Mucosa of stomach (tissue), 1 donor: ENCODE measurements around the gene CD177.

Source experiments
- H3K27me3 ChIP-seq: one replicate; pipeline ENCODE4 v1.7.0; 2013; ENCODE audit warnings: mild to moderate bottlenecking, low read length; ENCODE audit not compliant: control insufficient read depth, insufficient read depth
- H3K36me3 ChIP-seq: one replicate; pipeline ENCODE4 v1.7.0; 2013; ENCODE audit warnings: low read length; ENCODE audit not compliant: control insufficient read depth, insufficient read depth
- H3K4me1 ChIP-seq: one replicate; pipeline ENCODE4 v1.7.0; 2013; ENCODE audit warnings: mild to moderate bottlenecking, low read length; ENCODE audit not compliant: control insufficient read depth, insufficient read depth
- H3K4me3 ChIP-seq: one replicate; pipeline ENCODE4 v1.7.0; 2013; ENCODE audit warnings: low read length
- H3K9ac ChIP-seq: one replicate; pipeline ENCODE4 v1.7.0; 2013; ENCODE audit warnings: mild to moderate bottlenecking, low read length, moderate library complexity
- H3K9me3 ChIP-seq: one replicate; pipeline ENCODE4 v1.7.0; 2013; ENCODE audit warnings: mild to moderate bottlenecking, low read length, moderate library complexity; ENCODE audit not compliant: control insufficient read depth
- donor health status: Pancreatic carcinoma.

The CD177 gene

GRCh38 chr19:43353606-43354304 lies at the start of gene CD177:
CD177 (plus strand) TSS chr19:43353686; CDS start chr19:43353715, 29 bp downstream.
- no peak within 1 kb of the TSS for H3K4me3 ChIP-seq
- no peaks in the 10 kb centered on the region for H3K4me1 ChIP-seq
- H3K9me3 ChIP-seq: no peaks in the 10 kb centered on the region
- no peaks in the 10 kb centered on the region for H3K36me3 ChIP-seq
- H3K27me3 ChIP-seq: peaks cover 7% of the 10 kb centered on the region
- no peak within 1 kb of the TSS for H3K9ac ChIP-seq

- H3K27me3 ChIP-seq: no peaks in the 10 kb centered on the region
- no peaks in the 10 kb centered on the region for H3K9me3 ChIP-seq
- no peak overlapping the region for H3K4me3 ChIP-seq
- no peaks in the 10 kb centered on the region for H3K4me1 ChIP-seq
- no peak overlapping the region for H3K9ac ChIP-seq
- H3K36me3 ChIP-seq: no peaks in the 10 kb centered on the region
Measured at GRCh38 chr19:43305642-43306041, 47.8 kb upstream of the CD177 start.

DNA sequence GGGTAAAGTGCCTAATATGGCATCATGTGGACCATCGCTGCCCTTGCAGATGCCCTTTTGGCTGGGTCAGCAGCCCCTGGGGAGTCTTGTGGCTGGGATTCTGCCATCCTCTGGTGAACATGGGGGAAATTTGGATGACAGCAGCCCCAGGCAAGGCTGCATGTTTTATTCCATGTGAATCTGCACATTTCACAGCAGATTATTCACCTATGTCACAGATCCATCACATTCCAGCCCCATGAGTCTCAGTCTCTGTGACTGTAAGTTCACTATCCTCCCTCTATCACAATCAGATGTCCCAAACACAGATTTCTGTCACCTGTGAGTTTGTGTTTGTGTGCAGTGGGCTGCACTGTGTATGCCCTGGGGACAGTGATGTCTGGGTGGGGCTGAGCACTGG lies 47.4 kb upstream of the CD177 start:
- Histone ChIP-seq H3K9me3 (no peaks in the 10 kb centered on the region), H3K9ac (no peak overlapping the region), H3K27me3 (no peaks in the 10 kb centered on the region), H3K36me3 (no peaks in the 10 kb centered on the region), H3K4me1 (no peaks in the 10 kb centered on the region), H3K4me3 (no peak overlapping the region)

- Histone ChIP-seq H3K4me3 (no peak overlapping the region), H3K36me3 (no peaks in the 10 kb centered on the region), H3K9ac (no peak overlapping the region), H3K4me1 (no peaks in the 10 kb centered on the region), H3K9me3 (no peaks in the 10 kb centered on the region), H3K27me3 (no peaks in the 10 kb centered on the region)
Measured at GRCh38 chr19:43308244-43308815, 45.2 kb upstream of the CD177 start.

- H3K4me1 ChIP-seq: no peaks in the 10 kb centered on the region
- no peaks in the 10 kb centered on the region for H3K27me3 ChIP-seq
- H3K4me3 ChIP-seq: no peak overlapping the region
- H3K9ac ChIP-seq: no peak overlapping the region
- no peaks in the 10 kb centered on the region for H3K36me3 ChIP-seq
- no peaks in the 10 kb centered on the region for H3K9me3 ChIP-seq
Measured at GRCh38 chr19:43309466-43309865, 44.0 kb upstream of the CD177 start.

- Histone ChIP-seq H3K4me1 (no peaks in the 10 kb centered on the region), H3K36me3 (no peaks in the 10 kb centered on the region), H3K9me3 (no peaks in the 10 kb centered on the region), H3K9ac (no peak overlapping the region), H3K27me3 (no peaks in the 10 kb centered on the region), H3K4me3 (no peak overlapping the region)
Measured at GRCh38 chr19:43310221-43310620, 43.3 kb upstream of the CD177 start.

DNA sequence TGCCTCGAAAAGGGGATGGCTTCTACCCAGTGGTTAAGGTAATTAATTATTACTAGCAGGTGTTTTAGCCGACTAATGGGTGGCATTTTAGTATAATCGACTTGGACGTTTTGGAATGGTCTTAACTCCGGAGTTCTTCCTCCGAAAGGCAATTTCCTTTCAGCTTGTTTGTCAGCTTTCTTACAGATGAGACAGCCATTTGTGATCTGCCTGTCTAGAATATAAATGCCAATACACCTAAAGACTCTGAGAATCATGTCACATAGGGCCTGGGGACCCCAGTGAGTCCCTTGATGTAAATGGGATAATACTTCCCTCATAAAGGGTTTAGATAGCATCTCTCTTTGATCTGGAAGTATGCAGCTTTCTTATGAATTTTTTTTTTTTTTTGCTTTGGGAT lies 42.2 kb upstream of the CD177 start:
- no peaks in the 10 kb centered on the region for H3K36me3 ChIP-seq
- H3K4me3 ChIP-seq: no peak overlapping the region
- H3K9me3 ChIP-seq: no peaks in the 10 kb centered on the region
- H3K4me1 ChIP-seq: no peaks in the 10 kb centered on the region
- no peak overlapping the region for H3K9ac ChIP-seq
- no peaks in the 10 kb centered on the region for H3K27me3 ChIP-seq

DNA sequence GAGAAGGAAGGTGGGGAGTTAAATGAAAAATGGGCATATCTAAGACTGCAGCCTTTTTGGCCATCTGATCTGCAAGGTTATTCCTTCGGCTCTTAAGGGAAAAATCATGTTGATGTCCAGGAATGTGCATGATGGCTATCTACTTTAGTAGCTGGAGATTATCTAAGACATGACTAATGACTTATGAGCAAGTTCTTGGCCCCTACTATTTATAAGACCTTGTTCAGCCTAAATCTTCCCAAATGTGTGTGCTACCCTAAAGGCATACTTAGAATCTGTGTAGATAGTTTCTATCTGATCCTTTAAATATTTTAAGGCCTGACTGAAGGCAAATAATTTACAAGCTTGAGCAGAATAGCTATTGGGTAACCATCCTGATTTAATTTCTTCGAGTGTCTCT lies 41.8 kb upstream of the CD177 start:
- Histone ChIP-seq H3K4me1 (no peaks in the 10 kb centered on the region), H3K4me3 (no peak overlapping the region), H3K9me3 (no peaks in the 10 kb centered on the region), H3K36me3 (no peaks in the 10 kb centered on the region), H3K9ac (no peak overlapping the region), H3K27me3 (no peaks in the 10 kb centered on the region)

DNA sequence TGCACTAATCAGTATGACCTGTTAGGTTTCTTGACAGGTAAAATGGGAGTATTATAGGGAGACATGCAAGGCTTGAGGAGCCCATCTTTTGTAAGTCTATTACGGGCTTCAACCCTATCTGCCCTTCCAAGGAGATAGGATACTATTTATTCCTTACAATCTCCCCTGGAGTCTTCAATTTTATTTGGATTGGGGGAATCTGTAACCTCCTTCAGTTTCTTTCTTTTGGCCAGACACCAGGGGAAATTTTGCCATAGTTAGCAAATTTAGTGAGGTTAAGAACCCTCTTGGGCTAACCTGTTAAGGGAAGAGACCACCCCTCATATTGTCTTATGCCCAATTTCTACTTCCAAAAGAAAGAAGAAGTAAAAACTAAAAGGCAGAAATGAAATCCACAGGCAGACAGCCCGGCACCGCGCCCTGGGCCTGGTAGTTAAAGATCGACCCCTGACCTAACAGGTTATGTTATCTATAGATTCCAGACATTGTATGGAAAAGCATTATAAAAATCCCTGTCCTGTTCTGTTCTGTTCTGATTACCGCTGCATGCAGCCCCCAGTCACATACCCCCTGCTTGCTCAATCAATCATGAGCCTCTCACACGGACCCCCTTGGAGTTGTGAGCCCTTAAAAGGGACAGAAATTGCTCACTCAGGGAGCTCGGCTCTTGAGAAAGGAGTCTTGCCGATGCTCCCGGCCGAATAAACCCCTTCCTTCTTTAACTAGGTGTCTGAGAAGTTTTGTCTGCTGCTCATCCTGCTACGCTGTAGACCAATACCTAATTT lies 39.6 kb upstream of the CD177 start:
- no peaks in the 10 kb centered on the region for H3K4me1 ChIP-seq
- no peaks in the 10 kb centered on the region for H3K27me3 ChIP-seq
- H3K9ac ChIP-seq: no peak overlapping the region
- no peak overlapping the region for H3K4me3 ChIP-seq
- H3K36me3 ChIP-seq: no peaks in the 10 kb centered on the region
- no peaks in the 10 kb centered on the region for H3K9me3 ChIP-seq

- Histone ChIP-seq H3K4me3 (no peak overlapping the region), H3K9me3 (no peaks in the 10 kb centered on the region)
Measured at GRCh38 chr19:43315851-43316250, 37.6 kb upstream of the CD177 start.

GRCh38 chr19:43316591-43317319 lies 36.7 kb upstream of the CD177 start:
- H3K36me3 ChIP-seq: no peaks in the 10 kb centered on the region
- H3K27me3 ChIP-seq: no peaks in the 10 kb centered on the region
- no peaks in the 10 kb centered on the region for H3K9me3 ChIP-seq
- H3K4me3 ChIP-seq: no peak overlapping the region
- no peak overlapping the region for H3K9ac ChIP-seq
- no peaks in the 10 kb centered on the region for H3K4me1 ChIP-seq

More at GRCh38 chr19:43315851-43316250, 37.6 kb upstream of the CD177 start:
- Histone ChIP-seq H3K9ac (no peak overlapping the region), H3K36me3 (no peaks in the 10 kb centered on the region), H3K4me1 (no peaks in the 10 kb centered on the region), H3K27me3 (no peaks in the 10 kb centered on the region)

- Histone ChIP-seq H3K4me3 (no peak overlapping the region), H3K9me3 (no peaks in the 10 kb centered on the region), H3K9ac (no peak overlapping the region)
Measured at GRCh38 chr19:43318203-43318602, 35.3 kb upstream of the CD177 start.

More at GRCh38 chr19:43318203-43318602, 35.3 kb upstream of the CD177 start:
- Histone ChIP-seq H3K27me3 (no peaks in the 10 kb centered on the region), H3K4me1 (no peaks in the 10 kb centered on the region), H3K36me3 (no peaks in the 10 kb centered on the region)
